Activated CD4-positive, alpha-beta T cell treated with anti-CD3 and anti-CD28 coated beads, Interleukin-2, amount 10 ng/mL, durations not matched to agents 24 days and 14 days (primary cell): ENCODE results near the gene CTDSP2. TPM values are rescaled to one million over a fixed set of nuclear protein-coding genes. Genes with fewer than 3 reads are reported as not detected.

ENCODE experiments used
- DNase-seq: peaks from one replicate; pipeline ENCODE4 v3.0.0; 2022
- H3K27ac Mint-ChIP-seq: one replicate; pipeline ENCODE4 v1.8.0; 2022; ENCODE audit warnings: mild to moderate bottlenecking, mixed read lengths
- H3K27me3 Mint-ChIP-seq: one replicate; pipeline ENCODE4 v1.8.0; 2022; ENCODE audit warnings: mixed read lengths
- H3K36me3 Mint-ChIP-seq: one replicate; pipeline ENCODE4 v1.8.0; 2022; ENCODE audit warnings: low read depth, mild to moderate bottlenecking, mixed read lengths
- H3K4me1 Mint-ChIP-seq: one replicate; pipeline ENCODE4 v1.8.0; 2021; ENCODE audit warnings: mixed read lengths
- H3K4me3 Mint-ChIP-seq: one replicate; pipeline ENCODE4 v1.8.0; 2022; ENCODE audit warnings: mild to moderate bottlenecking, moderate library complexity, mixed read lengths
- H3K9me3 Mint-ChIP-seq: one replicate; pipeline ENCODE4 v1.8.0; 2021; ENCODE audit warnings: mixed read lengths
- intact Hi-C: fragments of 100-400 bp; cut with micrococcal nuclease; formaldehyde crosslinking; loops from one replicate; pipeline ENCODE4 v1.15.1; 2023
- total RNA-seq: library from RNA; stranded (reverse); gene quantifications from 2 replicates; pipeline ENCODE4 v1.2.3, GENCODE V29; 2022

The CTDSP2 gene, protein sequence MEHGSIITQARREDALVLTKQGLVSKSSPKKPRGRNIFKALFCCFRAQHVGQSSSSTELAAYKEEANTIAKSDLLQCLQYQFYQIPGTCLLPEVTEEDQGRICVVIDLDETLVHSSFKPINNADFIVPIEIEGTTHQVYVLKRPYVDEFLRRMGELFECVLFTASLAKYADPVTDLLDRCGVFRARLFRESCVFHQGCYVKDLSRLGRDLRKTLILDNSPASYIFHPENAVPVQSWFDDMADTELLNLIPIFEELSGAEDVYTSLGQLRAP
- 81.4 and 82.7 TPM in 2 replicates for total RNA-seq

DNA sequence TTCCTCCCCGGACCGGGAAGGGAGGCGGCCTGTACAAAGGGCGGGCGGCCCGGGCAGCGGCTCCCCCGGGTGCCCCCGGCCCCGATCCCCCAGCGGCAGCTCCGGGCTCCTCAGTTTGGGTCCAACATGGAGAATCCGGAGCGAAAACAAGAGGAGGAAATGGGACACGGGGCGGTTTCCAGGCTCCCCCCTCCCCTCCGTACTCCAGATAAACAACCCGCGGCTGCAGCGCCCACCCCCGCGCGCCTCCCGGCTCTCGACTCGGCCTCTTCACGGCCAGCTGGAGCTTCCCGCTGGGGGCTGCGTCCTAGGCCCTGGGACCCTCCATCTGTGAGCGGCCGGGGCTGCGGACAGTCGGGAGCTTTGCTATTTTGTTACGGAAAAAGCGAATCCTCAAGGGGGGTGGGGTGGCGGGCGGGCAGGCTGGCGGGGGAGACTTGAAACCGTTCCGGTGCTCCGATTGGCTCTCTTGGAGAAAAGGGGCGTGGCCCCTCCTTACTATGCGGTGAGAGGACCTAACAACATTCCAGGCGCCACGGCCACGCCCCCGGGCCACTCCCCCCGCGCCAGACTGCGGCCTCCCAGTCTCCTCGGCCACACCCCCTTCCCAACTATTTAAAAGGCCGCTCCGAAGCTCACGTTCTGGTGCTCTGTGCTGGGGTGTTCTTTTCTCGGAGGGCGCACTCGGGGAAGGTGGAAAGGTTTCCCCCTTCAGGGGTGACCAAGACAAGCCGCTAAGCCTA is at the start of gene CTDSP2:
Gene CTDSP2, minus strand, starts transcription at position 153 of the 743 bp plus-strand sequence. CDS start 294 bp downstream, outside the sequence.
- no peaks in the 10 kb centered on the region for H3K9me3 Mint-ChIP-seq
- H3K36me3 Mint-ChIP-seq, result peaks cover 6% of the 10 kb centered on the region
- H3K4me1 Mint-ChIP-seq, result peaks cover 40% of the 10 kb centered on the region
- H3K4me3 Mint-ChIP-seq, result peak within 1 kb of the TSS; percentile 83
- intact Hi-C loops, result loop anchor here (1.0 to 10.0 kb wide), 8 partner anchors 16 to 1748 kb away; partner anchors contain the start of genes ATP23, DDIT3, EEF1AKMT3 and MBD6
- DNase-seq, result peak; percentile 97
- peaks cover 21% of the 10 kb centered on the region for H3K27me3 Mint-ChIP-seq
- H3K27ac Mint-ChIP-seq, result peak within 1 kb of the TSS; percentile 75

DNA sequence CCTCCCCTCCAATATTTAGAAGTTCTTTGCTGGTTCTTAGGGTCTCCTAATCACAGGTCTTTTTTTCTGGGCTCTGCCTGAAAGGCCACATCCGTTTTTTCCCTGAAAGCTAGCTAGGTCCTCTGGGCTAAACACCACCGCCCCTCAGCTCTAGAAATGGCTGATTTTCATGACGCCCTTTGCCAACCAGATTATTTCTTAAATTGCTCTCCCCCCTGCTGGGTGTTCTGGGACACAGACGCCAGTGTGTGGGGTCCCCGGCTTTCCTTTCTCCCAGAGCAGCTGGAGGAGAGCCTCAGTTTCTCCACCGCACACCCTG is 49.5 kb upstream of the CTDSP2 start:
- Mint-ChIP-seq H3K4me3 (peak overlapping the region; percentile 48), H3K4me1 (peaks cover 47% of the 10 kb centered on the region), H3K36me3 (no peaks in the 10 kb centered on the region), H3K27ac (no peak overlapping the region), H3K9me3 (no peaks in the 10 kb centered on the region), H3K27me3 (peaks cover 7% of the 10 kb centered on the region)
- DNase-seq, result no peak
- intact Hi-C loops, result no loop called here

DNA sequence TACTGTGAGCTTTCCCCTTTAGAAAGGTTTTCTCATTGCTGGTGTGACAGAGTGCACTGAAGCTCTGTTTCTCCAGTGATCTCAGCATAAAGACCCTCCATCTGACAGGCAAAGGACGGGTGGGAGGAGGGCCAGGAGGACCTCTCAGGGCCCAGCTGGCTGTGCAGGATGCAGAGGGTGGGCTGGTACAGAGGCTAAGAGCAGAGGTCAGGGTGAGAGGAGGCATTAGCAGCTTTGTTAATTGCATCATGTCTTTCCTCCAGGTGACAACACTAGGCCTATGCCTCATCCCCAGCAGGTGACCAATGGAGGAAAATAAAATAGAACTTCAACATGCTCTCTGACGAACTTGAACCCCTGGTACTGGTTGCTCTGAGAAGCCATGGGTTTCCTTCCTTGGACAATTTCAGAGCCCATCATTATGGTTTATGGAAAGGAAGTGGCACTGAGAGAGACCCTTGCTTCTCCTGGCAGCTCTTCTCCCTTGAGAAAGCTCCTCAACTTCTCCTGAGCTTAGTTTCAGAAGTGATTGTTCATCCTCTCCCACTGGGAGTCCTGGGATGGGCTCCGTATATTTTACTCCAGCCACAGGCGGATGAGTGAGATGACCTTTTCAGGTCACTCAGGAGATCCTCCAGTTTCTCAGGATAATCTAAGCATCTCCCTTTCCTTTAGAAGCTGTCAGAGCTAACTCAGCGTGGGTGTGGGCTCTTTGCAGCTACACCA is 49.0 kb upstream of the CTDSP2 start:
- H3K9me3 Mint-ChIP-seq, result no peaks in the 10 kb centered on the region
- H3K36me3 Mint-ChIP-seq, result no peaks in the 10 kb centered on the region
- H3K4me1 Mint-ChIP-seq, result peaks cover 47% of the 10 kb centered on the region
- no peak overlapping the region for H3K27ac Mint-ChIP-seq
- no peak for DNase-seq
- H3K4me3 Mint-ChIP-seq, result no peak overlapping the region
- H3K27me3 Mint-ChIP-seq, result peaks cover 7% of the 10 kb centered on the region
- intact Hi-C loops, result no loop called here

DNA sequence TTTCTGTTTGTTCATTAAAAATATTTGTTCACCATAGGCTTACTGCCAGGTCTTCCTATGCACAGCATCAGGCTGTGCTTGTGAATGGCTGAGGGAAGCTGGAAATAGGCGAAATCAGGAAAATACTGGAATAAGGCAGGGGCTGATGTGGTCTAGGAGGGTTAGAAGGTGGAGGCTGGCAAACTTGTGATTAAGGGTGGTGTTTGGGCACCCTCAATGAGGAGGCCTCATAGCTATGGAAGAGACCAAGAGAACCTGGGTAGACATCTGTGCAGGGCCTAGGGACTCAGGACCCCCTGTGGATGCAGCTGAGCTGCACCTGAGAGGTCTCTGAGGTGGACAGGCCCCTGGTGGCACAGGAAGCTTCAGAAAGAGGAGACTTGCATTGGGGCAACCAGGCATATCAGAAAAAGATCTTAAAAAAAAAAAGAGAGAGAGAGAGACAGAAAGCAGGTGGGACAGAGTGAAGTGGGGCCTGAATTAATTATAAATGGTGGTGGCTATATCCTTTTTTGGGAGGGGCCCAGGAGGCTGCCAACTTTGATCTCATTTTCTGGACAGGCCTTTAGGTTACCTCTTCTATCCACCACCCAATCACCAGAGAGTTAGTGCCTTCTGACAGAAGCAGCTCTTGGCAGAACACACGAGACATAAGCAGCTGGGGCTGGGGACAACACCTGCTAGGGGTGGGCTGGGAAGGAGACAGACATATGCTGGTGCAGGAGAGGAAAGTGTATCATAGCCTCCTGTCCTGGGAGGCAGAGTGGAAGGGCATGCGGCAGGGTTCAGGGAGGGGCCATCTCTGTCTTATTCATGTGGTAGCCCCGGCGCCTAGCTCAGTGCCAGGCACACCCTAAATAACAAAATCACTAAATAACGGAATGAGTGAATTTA is 48.1 kb upstream of the CTDSP2 start:
- Mint-ChIP-seq H3K4me1 (peaks cover 44% of the 10 kb centered on the region), H3K27ac (no peak overlapping the region), H3K36me3 (no peaks in the 10 kb centered on the region), H3K9me3 (no peaks in the 10 kb centered on the region), H3K4me3 (no peak overlapping the region), H3K27me3 (peaks cover 7% of the 10 kb centered on the region)
- intact Hi-C loops, result no loop called here
- no peak for DNase-seq

DNA sequence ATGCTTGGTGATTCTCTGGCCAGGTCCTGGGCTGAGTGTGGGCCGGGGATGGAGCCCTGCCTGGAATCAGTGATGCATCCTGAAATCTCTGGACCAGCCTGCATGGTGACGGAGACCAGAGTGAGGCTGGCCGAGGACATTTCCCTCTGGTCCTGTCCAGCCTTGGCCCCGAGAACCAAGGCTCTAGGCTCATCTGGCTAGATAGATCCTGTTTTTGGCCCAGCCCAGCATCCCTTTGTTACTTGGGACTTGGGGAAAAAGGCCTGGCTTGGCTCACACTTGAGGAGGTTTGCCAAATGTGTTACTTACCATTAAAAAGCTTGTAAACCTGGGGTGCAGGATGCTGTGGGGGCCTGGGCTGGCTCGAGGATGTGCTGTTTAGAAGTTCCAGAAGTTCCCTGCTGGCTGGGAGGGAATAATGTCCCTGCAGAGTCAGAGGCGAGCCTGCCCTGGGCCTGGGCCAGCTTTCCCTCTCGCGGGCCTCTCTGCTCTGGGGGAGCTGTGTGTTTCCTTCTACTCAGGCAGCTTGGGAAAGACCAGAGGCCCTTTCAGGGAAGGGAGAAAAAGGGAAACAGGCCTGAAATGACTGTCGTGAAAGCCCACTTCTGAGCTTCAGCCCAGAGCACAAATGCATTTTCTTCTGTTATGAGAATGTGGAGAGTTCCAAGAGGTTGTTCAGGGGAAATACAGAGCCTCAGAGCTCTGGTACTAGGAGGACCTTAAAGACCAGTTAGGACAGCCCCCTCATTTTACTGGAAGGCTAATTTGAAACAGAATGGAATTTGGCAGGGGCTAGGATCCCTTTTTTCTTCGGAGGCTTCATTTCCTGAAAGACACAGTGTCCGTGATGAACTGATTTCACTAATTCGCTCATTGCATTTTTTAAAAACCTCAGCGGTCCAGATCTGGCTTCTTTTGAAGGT is 47.2 kb upstream of the CTDSP2 start:
- no peak for DNase-seq
- H3K4me1 Mint-ChIP-seq, result peaks cover 38% of the 10 kb centered on the region
- no peaks in the 10 kb centered on the region for H3K36me3 Mint-ChIP-seq
- peaks cover 7% of the 10 kb centered on the region for H3K27me3 Mint-ChIP-seq
- H3K27ac Mint-ChIP-seq, result no peak overlapping the region
- H3K4me3 Mint-ChIP-seq, result no peak overlapping the region
- intact Hi-C loops, result no loop called here
- no peaks in the 10 kb centered on the region for H3K9me3 Mint-ChIP-seq

DNA sequence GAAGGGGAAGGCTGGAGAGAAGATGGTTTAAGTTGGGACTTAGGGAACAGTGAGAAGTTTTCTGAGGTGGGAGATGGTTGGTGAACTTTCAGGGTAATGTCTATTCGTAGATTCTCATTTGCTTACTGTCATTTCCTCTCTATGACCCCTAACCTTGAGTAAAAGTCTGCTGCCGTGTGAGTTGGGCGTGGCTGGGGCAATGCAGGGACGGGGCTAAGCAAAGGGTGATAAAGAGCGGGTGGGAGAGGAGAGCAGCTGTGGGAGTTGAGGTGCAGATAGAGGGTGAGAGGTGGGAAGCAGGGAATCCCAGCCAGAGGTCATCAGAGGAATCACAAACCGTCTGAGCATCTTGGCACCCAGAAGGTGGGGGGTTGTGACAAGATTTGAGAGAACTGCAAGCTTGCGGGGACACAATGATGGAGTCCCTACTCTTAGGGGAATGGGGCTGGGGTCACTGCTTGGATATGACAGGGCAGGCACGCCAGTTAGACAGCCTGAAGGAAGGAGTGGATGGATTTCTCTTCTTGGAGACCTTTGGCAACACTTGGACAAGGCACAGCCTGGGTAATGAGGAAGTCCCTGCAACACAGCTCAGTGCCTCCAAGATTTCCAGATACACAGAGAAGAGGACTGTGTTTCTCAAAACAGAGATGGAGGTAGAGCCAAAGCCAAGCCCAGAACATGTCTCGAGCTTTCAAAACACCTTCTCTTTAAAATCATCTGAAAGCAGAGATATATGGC is 45.9 kb upstream of the CTDSP2 start:
- intact Hi-C loops, result no loop called here
- Mint-ChIP-seq H3K9me3 (no peaks in the 10 kb centered on the region), H3K27me3 (peaks cover 7% of the 10 kb centered on the region), H3K4me3 (no peak overlapping the region), H3K27ac (no peak overlapping the region), H3K36me3 (no peaks in the 10 kb centered on the region), H3K4me1 (peaks cover 35% of the 10 kb centered on the region)
- no peak for DNase-seq

DNA sequence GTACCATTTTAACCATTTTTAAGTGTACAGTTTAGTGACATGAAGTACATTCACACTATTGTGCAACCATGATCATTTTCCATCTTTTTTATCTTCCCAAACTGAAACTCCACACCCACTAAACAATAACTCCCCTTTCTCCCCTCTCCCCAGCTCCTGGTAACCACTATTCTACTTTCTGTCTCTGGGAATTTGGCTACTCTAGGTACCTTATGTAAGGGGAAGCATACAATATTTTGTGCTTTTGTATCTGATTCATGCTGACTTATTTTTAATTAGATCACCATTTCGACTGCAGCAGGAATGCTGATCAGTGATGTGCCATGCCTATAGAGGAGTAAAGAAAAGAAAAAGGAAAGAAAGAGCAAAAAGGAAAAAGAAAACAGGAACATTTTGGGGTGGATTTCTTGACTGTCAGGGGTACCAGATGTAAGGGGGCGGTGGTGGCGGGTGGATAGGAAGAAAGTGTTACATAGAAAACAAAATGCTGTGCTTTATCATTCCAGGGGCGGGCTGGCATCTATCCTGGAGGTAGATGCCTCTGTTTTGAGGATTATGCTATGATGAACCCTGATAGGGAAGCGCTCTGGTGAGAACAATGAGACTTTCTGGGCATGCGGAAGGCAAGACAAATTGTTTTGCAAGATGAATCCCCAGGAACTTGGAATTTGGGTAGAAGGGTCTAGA is 45.2 kb upstream of the CTDSP2 start:
- DNase-seq, result no peak
- Mint-ChIP-seq H3K27ac (no peak overlapping the region), H3K27me3 (peaks cover 7% of the 10 kb centered on the region), H3K4me1 (peaks cover 30% of the 10 kb centered on the region), H3K4me3 (no peak overlapping the region), H3K9me3 (no peaks in the 10 kb centered on the region), H3K36me3 (no peaks in the 10 kb centered on the region)
- intact Hi-C loops, result no loop called here

DNA sequence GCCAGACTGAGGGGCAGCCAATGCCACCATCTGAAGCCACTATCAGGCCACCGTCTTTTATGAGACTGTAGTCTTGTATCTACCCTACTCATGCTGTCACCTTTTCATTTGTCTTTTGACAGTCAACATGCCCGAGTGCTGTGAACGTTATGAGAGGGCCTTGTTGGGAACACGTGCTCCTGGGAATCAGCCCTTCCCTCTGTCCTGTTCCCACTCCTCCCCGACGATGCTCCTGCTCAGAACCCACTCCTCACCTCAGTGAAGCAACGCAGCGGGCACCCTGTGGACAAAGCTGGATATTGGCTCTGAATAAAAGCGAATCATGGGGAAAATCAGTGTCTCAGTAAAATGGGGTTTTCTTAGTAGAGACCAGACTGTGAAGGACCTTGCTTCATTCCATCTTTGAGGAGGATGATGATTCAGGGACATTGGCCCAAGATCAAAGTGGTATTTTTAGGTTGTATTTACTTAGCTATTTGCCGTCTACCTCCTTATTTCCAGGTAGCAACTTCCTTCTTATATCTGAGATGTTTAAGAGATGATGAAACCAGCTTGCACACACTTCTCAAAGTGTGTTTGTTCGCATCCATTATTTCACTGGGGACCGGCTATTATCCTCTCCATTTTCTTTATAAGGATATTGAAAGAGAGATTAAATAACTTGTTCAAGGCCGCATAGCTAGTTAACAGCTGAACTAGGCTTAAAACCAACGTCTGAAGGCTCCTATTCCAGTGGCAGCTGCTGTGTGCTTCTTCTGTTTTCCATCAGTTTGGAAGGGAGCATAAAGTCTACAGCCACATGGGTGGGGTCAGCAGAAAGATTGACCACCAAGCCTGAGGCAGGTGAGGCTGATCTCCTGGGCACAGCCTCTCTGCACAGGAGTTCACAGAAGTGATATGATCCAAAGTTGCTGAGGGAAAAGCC is 43.9 kb upstream of the CTDSP2 start:
- no peak for DNase-seq
- peaks cover 7% of the 10 kb centered on the region for H3K27me3 Mint-ChIP-seq
- intact Hi-C loops, result no loop called here

DNA sequence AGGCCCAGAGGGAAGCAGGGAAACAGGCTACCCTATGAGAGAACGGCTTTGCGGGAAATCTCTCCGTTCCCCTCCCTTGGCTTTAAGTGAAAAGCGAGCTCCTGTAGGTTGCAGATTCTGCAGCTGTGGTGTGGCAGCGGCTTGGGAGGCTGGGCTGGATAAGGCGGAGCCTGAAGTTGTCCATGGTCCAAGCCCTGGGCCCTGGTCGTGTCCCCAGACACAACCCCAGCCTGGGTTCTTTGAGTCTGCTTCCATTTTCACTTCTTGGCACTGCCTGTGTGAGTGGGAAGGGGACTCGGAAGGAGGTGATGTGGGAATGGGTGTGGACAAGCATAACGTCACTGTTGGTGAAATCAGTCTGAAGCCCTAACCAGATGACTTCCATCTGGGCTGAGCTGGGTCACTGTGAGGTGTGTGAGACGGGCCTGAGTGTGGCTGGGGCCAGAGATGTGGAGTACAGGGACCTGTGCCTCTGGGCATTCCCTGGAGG is 43.0 kb upstream of the CTDSP2 start:
- intact Hi-C loops, result no loop called here
- peaks cover 19% of the 10 kb centered on the region for H3K4me1 Mint-ChIP-seq
- H3K27ac Mint-ChIP-seq, result no peak overlapping the region
- peaks cover 7% of the 10 kb centered on the region for H3K27me3 Mint-ChIP-seq
- no peak overlapping the region for H3K4me3 Mint-ChIP-seq
- no peaks in the 10 kb centered on the region for H3K36me3 Mint-ChIP-seq
- no peaks in the 10 kb centered on the region for H3K9me3 Mint-ChIP-seq
- no peak for DNase-seq

More for the DNA sequence above, 43.9 kb upstream of the CTDSP2 start:
- H3K36me3 Mint-ChIP-seq, result no peaks in the 10 kb centered on the region
- H3K4me3 Mint-ChIP-seq, result no peak overlapping the region
- H3K27ac Mint-ChIP-seq, result no peak overlapping the region
- peaks cover 25% of the 10 kb centered on the region for H3K4me1 Mint-ChIP-seq
- no peaks in the 10 kb centered on the region for H3K9me3 Mint-ChIP-seq

DNA sequence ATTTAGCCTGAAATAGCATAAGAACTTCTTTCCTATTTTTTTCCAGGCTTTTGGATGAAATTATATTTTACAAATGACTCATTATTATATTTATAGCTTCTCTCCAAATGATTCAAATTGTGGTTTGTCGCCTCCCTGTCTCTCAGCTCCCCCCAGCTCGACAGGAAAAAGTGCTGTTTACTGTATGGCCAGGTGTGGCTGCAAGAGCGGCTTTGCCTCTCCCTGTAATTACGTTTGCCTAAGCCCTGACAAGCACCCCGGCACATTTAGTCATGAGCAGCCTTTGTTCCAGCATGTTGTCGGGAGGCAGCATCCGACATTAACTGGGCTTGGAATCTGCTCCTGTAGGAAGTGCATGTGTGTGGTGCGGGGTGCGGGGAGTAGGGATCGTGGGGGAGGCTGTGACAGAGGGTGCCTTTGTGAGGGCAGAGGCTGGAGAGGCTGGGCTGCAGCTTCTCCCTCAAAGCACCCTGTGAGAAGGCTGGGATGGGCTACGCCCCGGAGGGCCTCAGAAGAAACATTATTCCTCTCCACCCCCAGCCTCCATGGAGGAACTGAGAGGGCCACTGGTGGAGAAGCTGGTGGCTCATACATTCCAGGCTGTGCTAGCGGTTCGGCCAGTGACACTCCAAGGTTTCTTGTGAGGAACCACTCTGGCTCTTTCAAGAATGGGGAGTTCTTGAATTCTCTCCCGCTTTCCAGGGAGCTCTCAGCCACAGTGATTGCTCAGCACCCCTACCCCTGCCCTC is 42.1 kb upstream of the CTDSP2 start:
- peaks cover 18% of the 10 kb centered on the region for H3K4me1 Mint-ChIP-seq
- peak; percentile 73 for DNase-seq
- H3K4me3 Mint-ChIP-seq, result peak overlapping the region; percentile 20
- peaks cover 1% of the 10 kb centered on the region for H3K36me3 Mint-ChIP-seq
- peaks cover 3% of the 10 kb centered on the region for H3K9me3 Mint-ChIP-seq
- no peak overlapping the region for H3K27ac Mint-ChIP-seq
- intact Hi-C loops, result no loop called here
- peaks cover 7% of the 10 kb centered on the region for H3K27me3 Mint-ChIP-seq
